ENCODE results near the gene E2F8.
"Not testable (repeated sequence)": the region's sequence is repeated elsewhere in the genome, so short reads cannot be mapped to it uniquely, and the experiment has no call there.

E2F8 gene

DNA sequence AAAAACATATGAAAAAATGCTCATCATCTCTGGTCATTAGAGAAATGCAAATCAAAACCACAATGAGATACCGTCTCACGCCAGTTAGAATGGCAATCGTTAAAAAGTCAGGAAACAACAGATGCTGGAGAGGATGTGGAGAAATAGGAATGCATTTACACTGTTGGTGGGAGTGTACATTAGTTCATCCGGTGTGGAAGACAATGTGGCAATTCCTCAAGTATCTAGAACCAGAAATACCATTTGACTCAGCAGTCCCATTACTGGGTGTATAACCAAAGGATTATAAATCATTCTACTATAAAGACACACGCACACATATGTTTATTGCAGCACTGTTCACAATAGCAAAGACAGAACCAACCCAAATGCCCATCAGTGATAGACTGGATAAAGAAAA lies 32.5 kb upstream of the E2F8 start:
- not testable (repeated sequence) for H3K9me3 ChIP-seq (ENCODE audit: low read length); H3K4me3 ChIP-seq (ENCODE audit: low read depth in 1 of 2, low read length in 2 of 2); H3K27me3 ChIP-seq (ENCODE audit: control insufficient read depth in 1 of 2, insufficient read depth in 2 of 2, low read length in 2 of 2); H3K4me1 ChIP-seq (ENCODE audit: insufficient read depth, low read length); H3K36me3 ChIP-seq (ENCODE audit: insufficient read depth, low read length); H3K27ac ChIP-seq (ENCODE audit: low read depth, low read length); H3K9ac ChIP-seq (ENCODE audit: low read length)

DNA sequence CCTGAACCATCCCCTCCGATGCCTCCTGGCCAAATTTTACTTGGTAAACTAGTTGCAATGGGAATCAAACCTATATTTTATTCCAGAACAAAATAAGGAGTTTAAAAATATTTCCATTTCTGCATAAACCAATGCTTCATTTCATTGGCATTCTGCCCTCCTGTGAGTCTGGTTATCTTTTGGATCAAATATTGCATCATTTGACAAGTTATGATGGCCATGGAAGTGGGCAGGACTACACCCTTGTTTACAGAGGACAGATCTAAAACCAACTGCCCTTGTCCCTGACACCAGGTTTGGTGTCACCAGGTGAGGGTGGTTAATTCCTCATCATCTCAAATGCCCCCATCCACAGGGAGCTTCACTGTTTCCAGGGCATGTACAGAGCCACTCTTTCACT lies 28.2 kb upstream of the E2F8 start:
- H3K4me1 ChIP-seq (ENCODE audit: insufficient read depth, low read length): no peaks in the 10 kb centered on the region

DNA sequence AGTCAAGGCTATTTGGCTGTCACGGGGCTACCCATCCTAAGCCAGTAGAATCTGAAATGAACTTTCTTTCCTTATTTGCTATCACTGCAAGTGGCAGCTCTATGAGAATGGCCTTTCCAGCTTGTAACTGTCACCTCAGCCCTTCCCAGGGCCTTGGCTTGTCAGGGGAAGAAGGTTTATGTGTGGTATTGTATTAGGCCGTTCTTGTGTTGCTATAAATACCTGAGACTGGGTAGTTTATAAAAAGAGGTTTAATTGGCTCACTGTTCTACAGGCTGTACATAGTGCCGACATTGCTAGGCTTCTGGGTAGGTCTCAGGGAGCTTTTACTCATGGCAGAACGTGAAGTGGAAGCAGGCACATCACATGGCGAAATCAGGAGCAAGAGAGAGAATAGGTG lies 26.8 kb upstream of the E2F8 start:
- H3K9ac ChIP-seq (ENCODE audit: low read length): no peak overlapping the region
- H3K27me3 ChIP-seq (ENCODE audit: control insufficient read depth in 1 of 2, insufficient read depth in 2 of 2, low read length in 2 of 2): peaks cover 0 to 5% of the 10 kb centered on the region in 2 donors
- no peaks in the 10 kb centered on the region for H3K9me3 ChIP-seq (ENCODE audit: low read length)
- no peak overlapping the region for H3K4me3 ChIP-seq (ENCODE audit: low read depth in 1 of 2, low read length in 2 of 2)
- no peaks in the 10 kb centered on the region for H3K4me1 ChIP-seq (ENCODE audit: insufficient read depth, low read length)
- H3K27ac ChIP-seq (ENCODE audit: low read depth, low read length): no peak overlapping the region
- no peaks in the 10 kb centered on the region for H3K36me3 ChIP-seq (ENCODE audit: insufficient read depth, low read length)

More for the DNA sequence above, 28.2 kb upstream of the E2F8 start:
- no peaks in the 10 kb centered on the region for H3K36me3 ChIP-seq (ENCODE audit: insufficient read depth, low read length)
- H3K9ac ChIP-seq (ENCODE audit: low read length): no peak overlapping the region
- H3K27me3 ChIP-seq (ENCODE audit: control insufficient read depth in 1 of 2, insufficient read depth in 2 of 2, low read length in 2 of 2): peaks cover 0 to 5% of the 10 kb centered on the region in 2 donors
- no peaks in the 10 kb centered on the region for H3K9me3 ChIP-seq (ENCODE audit: low read length)
- no peak overlapping the region for H3K4me3 ChIP-seq (ENCODE audit: low read depth in 1 of 2, low read length in 2 of 2)
- H3K27ac ChIP-seq (ENCODE audit: low read depth, low read length): no peak overlapping the region

DNA sequence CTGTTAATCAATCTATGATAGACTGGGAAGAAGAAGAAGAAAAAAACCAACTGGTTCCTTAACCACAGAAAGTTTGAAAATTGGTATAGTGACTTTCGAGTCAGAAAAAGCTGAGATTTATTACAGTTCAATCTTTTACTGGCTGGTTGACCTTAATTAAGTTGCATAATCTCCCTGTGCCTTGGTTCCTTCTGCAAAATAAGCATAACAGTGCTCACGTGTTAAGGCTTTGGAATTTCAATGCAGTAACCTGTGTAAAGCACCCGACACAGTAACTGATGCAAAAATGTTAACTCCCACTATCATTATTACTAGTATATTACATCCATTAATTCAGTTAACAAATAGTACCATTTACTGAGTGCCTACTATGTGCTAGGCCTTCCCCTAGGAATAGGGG lies 22.6 kb upstream of the E2F8 start:
- no peaks in the 10 kb centered on the region for H3K36me3 ChIP-seq (ENCODE audit: insufficient read depth, low read length)
- H3K27ac ChIP-seq (ENCODE audit: low read depth, low read length): no peak overlapping the region
- H3K9me3 ChIP-seq (ENCODE audit: low read length): no peaks in the 10 kb centered on the region
- no peaks in the 10 kb centered on the region for H3K4me1 ChIP-seq (ENCODE audit: insufficient read depth, low read length)
- no peaks in the 10 kb centered on the region for H3K27me3 ChIP-seq (ENCODE audit: control insufficient read depth in 1 of 2, insufficient read depth in 2 of 2, low read length in 2 of 2)
- no peak overlapping the region for H3K4me3 ChIP-seq (ENCODE audit: low read depth in 1 of 2, low read length in 2 of 2)
- H3K9ac ChIP-seq (ENCODE audit: low read length): no peak overlapping the region

DNA sequence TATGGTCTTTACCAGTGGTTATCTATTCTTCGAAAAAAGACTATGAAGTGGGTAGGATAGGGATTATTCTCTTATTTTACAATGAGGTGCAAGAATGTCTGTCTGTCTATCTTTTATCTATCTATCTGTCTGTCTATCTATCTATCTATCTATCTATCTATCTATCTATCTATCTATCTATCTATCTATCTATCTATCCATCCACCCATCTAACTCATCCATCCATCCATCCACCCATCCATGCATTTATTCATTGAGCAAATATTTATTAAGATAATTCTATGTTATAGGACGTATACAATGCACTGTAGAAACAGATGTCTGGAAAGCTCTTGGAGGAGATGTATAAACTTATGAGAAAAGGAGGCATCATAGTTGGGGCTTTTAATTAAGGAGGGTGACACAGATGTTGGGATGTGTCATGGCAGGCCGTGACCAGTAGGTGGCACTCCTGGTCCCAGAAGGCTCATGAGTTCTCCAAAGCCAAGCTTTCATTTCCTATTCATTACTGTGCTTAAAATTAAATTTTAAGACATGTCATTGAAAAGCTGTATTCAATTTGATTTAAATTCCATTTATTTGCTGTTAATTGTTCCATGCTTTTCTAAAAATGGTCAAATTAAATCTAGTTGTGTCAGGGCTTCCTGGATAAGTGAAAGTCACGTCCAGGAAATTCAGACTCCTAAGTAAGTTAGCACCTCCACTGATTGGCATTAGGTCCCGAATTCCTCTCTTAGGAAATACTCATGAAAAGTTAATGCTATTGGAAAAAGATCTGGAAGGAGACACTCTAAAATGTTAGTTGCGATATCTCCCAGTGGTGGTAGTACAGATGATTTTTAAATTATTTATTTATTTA lies 19.0 kb upstream of the E2F8 start:
- Histone ChIP-seq H3K36me3 (ENCODE audit: insufficient read depth, low read length) (no peaks in the 10 kb centered on the region), H3K9ac (ENCODE audit: low read length) (no peak overlapping the region), H3K27ac (ENCODE audit: low read depth, low read length) (no peak overlapping the region), H3K27me3 (ENCODE audit: control insufficient read depth in 1 of 2, insufficient read depth in 2 of 2, low read length in 2 of 2) (no peaks in the 10 kb centered on the region), H3K4me3 (ENCODE audit: low read depth in 1 of 2, low read length in 2 of 2) (no peak overlapping the region), H3K9me3 (ENCODE audit: low read length) (no peaks in the 10 kb centered on the region), H3K4me1 (ENCODE audit: insufficient read depth, low read length) (no peaks in the 10 kb centered on the region)

DNA sequence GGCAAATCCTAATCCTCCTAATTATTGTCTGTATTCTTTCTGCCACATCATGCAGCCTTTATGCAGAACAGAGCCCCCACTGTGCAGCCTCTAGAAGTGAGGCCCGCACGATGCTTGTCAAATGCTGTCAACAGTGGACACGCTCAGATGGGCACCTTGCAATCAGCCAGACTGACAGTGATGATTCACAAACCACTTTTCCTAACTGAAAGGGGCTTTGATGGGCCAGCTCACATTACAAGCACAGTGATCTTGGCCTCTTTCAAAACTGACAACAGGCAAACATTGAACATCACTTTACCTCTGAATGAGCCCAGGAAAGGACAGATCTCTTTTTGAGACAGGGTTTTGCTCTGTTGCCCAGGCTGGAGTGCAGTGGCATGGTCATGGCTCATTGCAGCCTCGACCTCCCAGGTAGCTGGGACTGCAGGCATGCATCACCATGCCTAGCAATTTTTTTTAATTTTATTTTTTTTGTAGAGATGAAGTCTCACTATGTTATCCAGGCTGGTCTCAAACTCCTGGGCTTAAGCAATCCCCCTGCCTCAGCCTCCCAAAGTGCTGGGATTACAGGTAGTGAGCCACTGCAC lies 18.0 kb upstream of the E2F8 start:
- Histone ChIP-seq H3K36me3 (ENCODE audit: insufficient read depth, low read length) (no peaks in the 10 kb centered on the region), H3K27me3 (ENCODE audit: control insufficient read depth in 1 of 2, insufficient read depth in 2 of 2, low read length in 2 of 2) (no peaks in the 10 kb centered on the region), H3K9ac (ENCODE audit: low read length) (no peak overlapping the region), H3K9me3 (ENCODE audit: low read length) (no peaks in the 10 kb centered on the region), H3K4me3 (ENCODE audit: low read depth in 1 of 2, low read length in 2 of 2) (no peak overlapping the region), H3K4me1 (ENCODE audit: insufficient read depth, low read length) (no peaks in the 10 kb centered on the region), H3K27ac (ENCODE audit: low read depth, low read length) (no peak overlapping the region)

DNA sequence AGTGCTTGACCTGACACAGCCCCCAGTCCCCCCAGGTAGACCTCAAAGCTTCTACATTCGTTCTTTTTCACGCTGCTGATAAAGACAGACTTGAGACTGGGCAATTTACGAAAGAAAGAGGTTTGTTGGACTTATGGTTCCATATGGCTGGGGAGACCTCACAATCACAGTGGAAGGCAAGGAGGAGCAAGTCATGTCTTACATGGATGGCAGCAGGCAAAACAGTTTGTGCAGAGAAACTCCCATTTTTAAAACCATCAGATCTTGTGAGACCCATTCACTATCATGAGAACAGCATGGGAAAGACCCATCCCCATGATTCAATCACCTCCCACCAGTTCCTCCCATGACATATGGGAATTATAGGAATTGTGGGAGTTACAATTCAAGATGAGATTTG lies 13.7 kb upstream of the E2F8 start:
- H3K9me3 ChIP-seq (ENCODE audit: low read length); H3K27me3 ChIP-seq (ENCODE audit: control insufficient read depth in 1 of 2, insufficient read depth in 2 of 2, low read length in 2 of 2); H3K36me3 ChIP-seq (ENCODE audit: insufficient read depth, low read length); H3K4me3 ChIP-seq (ENCODE audit: low read depth in 1 of 2, low read length in 2 of 2); H3K27ac ChIP-seq (ENCODE audit: low read depth, low read length); H3K9ac ChIP-seq (ENCODE audit: low read length); H3K4me1 ChIP-seq (ENCODE audit: insufficient read depth, low read length): not testable (repeated sequence)

DNA sequence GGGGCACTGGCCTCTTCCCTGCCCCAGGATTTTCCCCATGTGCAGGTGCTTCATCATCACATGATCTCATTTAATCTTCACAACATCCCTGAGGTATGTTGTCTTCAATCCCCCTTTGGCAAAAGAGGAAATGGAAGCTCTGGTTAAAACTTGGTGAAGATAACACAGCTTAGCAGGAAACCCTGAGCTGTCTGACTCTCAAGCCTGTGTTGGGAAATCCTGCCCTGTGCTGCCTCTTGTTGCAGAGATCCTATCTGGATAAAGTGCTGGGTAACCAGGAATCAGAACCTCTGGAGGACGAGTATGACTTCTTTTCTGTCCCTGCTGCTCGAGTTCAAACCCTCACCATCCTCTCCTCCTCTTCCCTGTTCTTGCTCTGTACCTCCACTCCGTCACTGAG lies 13.1 kb upstream of the E2F8 start:
- H3K9me3 ChIP-seq (ENCODE audit: low read length): no peaks in the 10 kb centered on the region
- H3K4me1 ChIP-seq (ENCODE audit: insufficient read depth, low read length): no peaks in the 10 kb centered on the region
- H3K4me3 ChIP-seq (ENCODE audit: low read depth in 1 of 2, low read length in 2 of 2): no peak overlapping the region
- H3K27ac ChIP-seq (ENCODE audit: low read depth, low read length): no peak overlapping the region
- H3K9ac ChIP-seq (ENCODE audit: low read length): no peak overlapping the region
- no peaks in the 10 kb centered on the region for H3K36me3 ChIP-seq (ENCODE audit: insufficient read depth, low read length)
- H3K27me3 ChIP-seq (ENCODE audit: control insufficient read depth in 1 of 2, insufficient read depth in 2 of 2, low read length in 2 of 2): no peaks in the 10 kb centered on the region

DNA sequence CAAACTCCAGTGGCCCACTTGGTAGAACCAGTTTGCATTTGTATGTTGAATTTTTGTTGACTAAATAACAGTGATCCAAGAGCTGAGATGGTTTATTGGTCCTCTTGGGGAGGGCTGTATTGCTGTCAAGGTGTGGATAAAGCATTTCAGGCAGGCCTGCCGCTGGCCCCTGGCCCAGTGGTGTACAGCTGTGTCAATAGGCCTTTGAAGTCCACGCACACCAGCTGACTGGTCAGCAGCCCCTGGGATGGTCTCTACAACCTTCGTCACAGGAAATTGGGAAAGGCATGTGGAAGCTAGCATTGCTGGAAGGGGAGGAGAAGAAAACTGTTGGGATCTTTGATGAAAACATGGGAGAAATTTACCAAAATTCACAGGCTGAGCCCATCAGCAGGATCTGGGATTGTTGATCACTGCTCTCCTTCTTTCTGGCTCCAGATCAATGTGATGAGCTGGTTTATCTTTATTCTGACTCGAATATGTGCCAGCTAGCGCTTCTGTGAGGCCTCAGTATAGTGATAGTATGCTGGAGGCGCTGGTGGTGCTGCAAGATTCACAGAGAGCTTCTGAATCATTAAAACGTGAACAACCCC lies 12.5 kb upstream of the E2F8 start:
- Histone ChIP-seq H3K9me3 (ENCODE audit: low read length) (no peaks in the 10 kb centered on the region), H3K27me3 (ENCODE audit: control insufficient read depth in 1 of 2, insufficient read depth in 2 of 2, low read length in 2 of 2) (no peaks in the 10 kb centered on the region), H3K9ac (ENCODE audit: low read length) (no peak overlapping the region), H3K36me3 (ENCODE audit: insufficient read depth, low read length) (no peaks in the 10 kb centered on the region), H3K4me3 (ENCODE audit: low read depth in 1 of 2, low read length in 2 of 2) (no peak overlapping the region), H3K4me1 (ENCODE audit: insufficient read depth, low read length) (no peaks in the 10 kb centered on the region), H3K27ac (ENCODE audit: low read depth, low read length) (no peak overlapping the region)

DNA sequence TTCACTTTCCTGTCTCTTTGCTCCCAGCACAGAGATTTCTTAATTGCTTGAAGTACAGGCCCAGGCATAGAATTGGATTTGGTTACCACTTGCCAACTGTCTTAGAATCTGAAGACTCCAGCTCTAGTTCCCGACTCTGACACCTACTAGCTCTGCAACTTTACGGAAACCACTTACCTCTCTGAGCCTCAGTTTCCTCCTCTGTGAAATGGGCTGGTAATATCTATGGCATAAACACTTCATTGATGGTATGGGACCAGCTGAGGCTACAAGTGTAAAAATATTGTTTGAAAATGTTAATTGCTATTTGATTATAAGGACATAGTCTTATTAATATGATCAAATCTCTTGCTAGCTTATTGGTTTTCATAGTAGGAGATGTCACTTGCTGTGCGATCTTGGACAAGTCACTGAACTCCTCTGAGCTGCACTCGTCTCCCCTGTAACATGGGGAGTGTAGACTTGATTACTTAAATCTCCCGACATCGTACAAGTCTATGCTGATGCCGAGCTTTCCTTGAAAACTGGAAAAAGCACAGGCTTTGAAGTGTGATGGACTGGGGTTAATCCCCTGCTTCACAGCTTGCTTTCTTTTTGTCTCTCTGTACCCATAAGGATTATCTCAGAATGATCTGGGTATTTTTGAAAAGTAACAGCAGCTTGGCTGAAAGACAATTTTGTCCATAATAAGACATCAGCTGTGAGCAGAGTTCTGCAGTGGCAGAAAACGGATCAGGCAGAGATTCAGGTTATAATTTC lies 11.8 kb upstream of the E2F8 start:
- Histone ChIP-seq H3K9ac (ENCODE audit: low read length) (no peak overlapping the region), H3K36me3 (ENCODE audit: insufficient read depth, low read length) (no peaks in the 10 kb centered on the region), H3K4me1 (ENCODE audit: insufficient read depth, low read length) (no peaks in the 10 kb centered on the region), H3K9me3 (ENCODE audit: low read length) (no peaks in the 10 kb centered on the region), H3K27ac (ENCODE audit: low read depth, low read length) (no peak overlapping the region), H3K4me3 (ENCODE audit: low read depth in 1 of 2, low read length in 2 of 2) (no peak overlapping the region), H3K27me3 (ENCODE audit: control insufficient read depth in 1 of 2, insufficient read depth in 2 of 2, low read length in 2 of 2) (no peaks in the 10 kb centered on the region)

DNA sequence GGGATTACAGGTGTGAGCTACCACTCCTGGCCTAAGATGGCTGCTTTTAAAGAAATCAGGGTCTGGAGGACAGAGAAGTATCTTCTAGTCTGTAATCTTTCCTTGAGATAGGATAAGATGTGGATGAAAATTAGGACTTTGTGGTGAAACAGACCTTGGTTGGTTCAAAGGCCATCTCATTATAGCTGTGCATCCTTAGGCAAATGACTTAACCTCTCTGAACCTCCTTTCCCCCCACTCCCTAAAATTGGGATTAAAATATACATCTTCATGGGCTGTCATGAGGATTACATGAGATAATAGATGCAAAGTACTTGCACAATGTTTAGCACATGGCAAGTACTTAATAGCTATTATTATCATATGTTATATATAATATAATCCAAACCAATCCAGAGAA lies 10.8 kb upstream of the E2F8 start:
- Histone ChIP-seq H3K4me1 (ENCODE audit: insufficient read depth, low read length) (no peaks in the 10 kb centered on the region), H3K9ac (ENCODE audit: low read length) (no peak overlapping the region), H3K9me3 (ENCODE audit: low read length) (no peaks in the 10 kb centered on the region), H3K36me3 (ENCODE audit: insufficient read depth, low read length) (no peaks in the 10 kb centered on the region), H3K27me3 (ENCODE audit: control insufficient read depth in 1 of 2, insufficient read depth in 2 of 2, low read length in 2 of 2) (no peaks in the 10 kb centered on the region), H3K27ac (ENCODE audit: low read depth, low read length) (no peak overlapping the region), H3K4me3 (ENCODE audit: low read depth in 1 of 2, low read length in 2 of 2) (no peak overlapping the region)
